GM19463 (cell line): Measurements from ENCODE around the gene FAU.

Experiments
- ATAC-seq: cut with Tn5 transposase; IDR thresholded peaks from one replicate; pipeline ENCODE4 v1.9.1; 2021; ENCODE audit warnings: mild to moderate bottlenecking, moderate library complexity; ENCODE audit not compliant: unreplicated experiment

FAU gene

DNA sequence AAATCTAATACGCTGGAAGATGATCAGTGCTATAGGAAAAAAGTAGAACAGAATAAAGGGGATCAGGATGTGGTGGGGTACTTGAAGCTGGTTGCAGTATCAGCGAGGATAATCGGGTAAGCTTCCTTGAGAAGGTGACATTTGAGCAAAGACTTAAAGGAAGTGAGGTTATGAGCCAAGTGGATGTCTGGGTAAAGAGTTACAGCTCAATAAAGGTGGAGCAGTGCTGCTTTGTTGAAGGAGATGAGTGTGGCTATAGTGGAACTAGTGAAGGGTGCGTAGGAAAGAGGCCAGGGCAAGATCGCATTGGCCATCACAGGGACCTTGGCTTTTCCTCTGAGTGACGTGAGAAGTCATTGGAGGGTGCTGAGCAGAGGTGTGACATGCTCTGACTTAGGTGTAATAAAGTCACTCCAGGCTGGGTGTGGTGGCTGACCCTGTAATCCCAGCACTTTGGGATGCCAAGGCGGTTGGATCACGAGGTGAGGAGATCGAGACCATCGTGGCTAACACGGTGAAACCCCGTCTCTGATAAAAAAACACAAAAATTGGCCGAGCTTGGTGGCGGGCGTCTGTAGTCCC is 14.7 kb upstream of the FAU start:
- no peak for ATAC-seq

DNA sequence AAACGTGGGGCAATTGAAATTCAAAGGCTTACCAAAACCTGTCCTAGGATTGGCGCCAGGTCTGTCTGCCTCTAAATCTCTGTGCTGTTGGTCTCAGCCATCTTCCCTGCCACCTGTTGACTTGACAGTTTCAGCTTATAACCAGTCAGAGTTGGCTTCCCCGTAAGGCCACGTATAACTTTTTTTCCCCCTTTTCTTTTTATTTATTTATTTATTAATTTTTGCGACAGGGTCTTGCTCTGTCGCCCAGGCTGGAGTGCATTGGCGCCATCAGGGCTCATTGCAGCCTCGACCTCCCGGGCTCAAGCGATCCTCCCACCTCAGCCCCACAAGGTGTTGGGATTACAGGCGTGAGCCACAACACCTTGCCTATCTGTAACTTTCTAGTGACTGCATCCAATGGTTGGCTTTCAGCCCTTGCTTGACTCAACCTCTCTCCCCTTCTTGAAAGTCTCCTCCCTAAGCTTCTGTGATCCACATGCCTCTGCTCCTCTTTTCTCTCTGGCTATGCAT is 13.8 kb upstream of the FAU start:
- no peak for ATAC-seq

DNA sequence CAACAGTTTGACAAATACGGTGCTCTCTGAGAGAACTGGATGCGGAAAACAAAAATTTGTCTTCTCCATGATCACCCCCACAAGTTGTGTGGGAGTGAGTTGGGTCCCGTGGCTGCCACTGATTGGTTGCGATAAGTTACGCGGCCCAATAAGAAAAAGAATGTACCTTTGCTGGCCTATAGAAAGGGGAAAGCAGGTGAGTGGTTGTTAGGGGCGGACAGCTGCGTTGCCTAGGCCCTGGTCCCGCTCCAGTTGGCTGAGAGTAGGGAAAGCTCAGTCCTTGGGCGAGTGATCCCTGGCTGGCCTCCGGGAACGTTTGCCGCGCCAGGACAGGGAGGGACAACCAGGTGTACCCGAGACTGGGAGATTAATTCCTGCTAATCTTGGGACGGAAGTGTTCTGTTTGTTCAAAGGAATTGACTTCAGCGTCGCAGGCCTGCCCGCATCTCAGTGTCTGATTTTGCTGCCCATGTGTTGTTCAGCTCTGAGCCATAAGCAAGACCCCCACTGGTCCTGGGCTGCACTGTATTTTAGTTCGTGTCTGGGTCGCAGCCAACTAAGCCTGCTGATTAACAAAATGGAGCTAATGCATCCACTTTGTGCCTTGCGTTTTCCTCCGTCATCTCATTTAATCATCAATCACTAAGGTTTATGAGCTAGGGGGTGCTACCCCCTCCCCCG is 13.2 kb upstream of the FAU start:
- peak; percentile 61 for ATAC-seq

DNA sequence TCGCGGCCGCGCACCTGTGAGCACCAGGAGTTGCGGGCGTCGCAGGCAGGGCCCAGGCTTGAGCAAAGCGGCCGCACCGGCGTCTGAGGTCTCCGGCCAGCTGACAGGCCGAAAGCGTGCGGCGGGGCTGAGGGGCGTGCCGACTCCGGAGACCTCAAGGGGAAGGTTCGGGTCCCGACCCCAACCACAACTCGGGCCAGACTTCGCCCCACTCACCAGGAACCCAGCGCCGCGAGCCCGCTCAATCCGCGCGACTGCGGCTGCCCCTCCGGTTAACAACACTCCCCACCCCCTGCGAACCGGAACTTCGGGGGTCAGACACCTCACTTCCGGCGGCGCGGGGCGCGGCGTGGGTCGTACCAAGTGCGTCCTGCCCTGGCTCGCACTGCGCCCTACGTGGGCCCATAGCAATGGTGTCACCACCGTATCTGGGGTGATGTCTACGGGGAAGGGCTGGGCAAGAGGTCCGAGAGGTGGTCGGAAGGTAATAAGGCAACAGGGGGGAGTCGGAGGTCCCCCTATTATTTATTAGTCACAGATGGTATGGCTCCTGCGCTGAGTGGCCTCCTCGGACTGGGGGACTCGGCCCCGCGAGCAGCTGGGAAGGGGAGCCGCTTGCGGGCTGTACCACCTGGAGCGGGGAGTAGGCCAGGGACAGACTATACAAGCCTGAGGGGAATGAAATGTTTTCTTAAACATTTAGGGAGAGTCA is 12.5 kb upstream of the FAU start, which contains the start of gene SYVN1:
Gene SYVN1 (minus strand): TSS at position 280 of the 712 bp plus-strand sequence. CDS start 918 bp downstream, outside the sequence.
- peak; percentile 55 for ATAC-seq

DNA sequence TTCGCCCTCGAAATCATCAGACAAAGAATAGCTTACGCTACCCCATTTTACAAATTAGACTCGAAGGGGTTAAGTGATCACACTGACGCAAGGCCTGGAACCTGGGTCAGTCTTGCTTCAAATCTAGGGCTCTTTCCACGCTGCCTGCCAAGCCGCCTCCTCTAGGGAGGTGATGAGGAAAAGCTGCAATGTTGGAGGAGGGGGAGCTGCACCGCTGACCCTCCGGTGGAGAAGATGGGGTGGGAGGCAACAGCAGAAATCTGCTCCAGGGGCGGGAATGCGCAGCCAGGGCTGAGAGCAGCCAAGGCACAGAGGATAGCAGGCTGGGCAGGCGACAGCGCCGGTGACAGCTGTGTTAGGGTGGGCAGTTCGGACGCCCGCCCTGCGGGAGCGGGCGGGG is 11.8 kb upstream of the FAU start:
- no peak for ATAC-seq

DNA sequence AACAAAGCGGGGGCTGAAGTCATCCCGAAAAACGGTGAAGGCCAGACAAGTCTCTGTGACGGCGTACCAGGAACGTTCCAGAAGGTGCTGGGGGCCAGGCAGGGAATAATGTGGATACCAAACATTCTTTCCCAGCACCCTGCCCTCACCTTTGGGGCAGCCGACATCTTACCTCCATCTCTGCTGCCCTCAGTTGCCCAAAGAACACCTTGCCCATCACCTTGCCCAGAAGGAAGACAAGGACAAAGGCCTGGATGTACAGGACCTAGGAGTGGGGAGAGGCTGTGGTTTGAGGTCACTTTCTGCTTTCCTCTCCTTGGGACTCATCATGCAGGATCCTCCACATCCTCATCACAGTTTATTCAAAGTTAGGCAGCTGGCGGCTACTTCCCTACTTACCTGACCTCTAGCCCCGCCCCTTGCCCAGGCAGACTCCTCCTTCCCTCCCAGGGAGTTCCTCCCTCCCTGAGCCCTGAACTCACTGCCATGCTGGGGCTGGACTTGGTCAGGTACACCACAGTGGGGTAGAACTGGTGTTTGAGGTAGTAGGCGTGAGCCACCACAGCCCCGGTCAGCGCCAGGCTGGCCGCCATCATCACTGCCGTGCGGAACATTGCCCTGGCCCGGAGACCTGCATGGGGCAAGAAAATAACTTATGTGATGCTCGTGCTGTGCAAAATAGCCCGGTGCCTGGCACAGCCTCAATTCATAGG is 11.2 kb upstream of the FAU start:
- ATAC-seq = no peak

DNA sequence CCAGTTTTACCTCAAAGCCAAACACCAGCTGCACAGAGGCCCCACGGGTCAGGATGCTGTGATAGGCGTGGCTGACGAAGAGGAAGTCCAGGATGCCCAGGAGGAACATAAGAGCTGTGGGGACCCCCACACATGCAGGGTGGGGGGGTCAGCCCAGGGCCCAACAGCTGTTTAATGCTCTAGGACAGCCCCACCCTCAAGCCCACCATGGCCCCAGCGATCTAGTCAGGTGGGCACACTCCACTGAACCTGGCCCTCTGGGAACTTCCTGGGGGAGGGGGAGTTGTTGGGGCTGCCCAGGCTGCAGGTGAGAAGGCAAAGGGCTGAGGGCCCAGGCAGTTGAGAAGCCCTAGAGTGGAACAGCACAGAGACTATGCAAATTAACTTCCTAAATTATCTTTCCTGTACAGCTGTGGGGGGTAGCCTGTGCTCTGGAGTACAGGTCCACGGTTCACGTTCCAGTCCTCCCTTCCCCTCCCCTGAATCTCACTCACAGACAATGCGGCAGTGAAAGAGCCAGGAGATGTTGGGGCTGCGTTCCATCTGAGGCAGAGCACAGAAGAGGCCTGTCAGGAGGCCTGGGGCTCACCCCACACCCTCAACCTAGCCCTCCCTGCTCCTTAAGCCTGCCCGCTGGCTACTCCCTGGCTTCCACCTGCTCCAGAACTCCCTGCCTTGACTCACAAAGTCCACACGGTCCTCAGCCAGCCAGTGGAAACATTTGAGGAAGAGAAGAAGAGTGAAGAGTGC is 10.5 kb upstream of the FAU start:
- peak; percentile 33 for ATAC-seq

DNA sequence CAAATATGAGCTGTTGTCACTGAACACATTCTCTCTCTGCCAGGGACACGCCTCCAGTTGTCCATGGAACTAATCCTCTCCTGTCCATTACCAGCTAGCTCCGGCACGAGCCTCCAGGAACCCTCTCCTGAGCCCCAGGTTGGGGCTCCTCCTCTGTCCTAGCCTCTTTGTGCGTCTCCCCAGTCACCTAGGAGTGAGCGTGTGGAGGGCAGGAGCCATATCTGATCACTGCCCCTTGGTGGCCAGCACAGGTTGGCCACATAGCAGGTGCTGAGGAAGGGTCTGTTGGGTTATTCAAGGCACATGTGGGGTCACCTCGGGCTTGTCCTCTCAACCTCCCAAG is 9.9 kb upstream of the FAU start:
- ATAC-seq = no peak

DNA sequence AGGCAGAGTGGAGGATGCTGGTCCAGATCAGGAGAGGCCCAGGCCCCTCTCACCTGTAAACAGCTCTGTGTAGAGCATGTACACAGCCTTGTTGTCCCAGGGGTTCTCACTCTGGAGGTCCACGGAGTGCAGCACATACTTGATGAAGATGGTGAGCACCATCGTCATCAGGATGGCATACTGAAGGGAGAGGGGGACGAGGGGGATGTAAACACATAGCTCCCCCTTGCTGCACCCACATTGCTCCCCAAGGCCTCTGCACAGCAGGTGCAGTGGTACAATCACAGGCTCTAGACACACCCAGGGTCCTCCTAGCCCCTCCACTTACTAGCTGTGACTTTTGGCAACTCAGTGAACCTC is 9.5 kb upstream of the FAU start:
- no peak for ATAC-seq

DNA sequence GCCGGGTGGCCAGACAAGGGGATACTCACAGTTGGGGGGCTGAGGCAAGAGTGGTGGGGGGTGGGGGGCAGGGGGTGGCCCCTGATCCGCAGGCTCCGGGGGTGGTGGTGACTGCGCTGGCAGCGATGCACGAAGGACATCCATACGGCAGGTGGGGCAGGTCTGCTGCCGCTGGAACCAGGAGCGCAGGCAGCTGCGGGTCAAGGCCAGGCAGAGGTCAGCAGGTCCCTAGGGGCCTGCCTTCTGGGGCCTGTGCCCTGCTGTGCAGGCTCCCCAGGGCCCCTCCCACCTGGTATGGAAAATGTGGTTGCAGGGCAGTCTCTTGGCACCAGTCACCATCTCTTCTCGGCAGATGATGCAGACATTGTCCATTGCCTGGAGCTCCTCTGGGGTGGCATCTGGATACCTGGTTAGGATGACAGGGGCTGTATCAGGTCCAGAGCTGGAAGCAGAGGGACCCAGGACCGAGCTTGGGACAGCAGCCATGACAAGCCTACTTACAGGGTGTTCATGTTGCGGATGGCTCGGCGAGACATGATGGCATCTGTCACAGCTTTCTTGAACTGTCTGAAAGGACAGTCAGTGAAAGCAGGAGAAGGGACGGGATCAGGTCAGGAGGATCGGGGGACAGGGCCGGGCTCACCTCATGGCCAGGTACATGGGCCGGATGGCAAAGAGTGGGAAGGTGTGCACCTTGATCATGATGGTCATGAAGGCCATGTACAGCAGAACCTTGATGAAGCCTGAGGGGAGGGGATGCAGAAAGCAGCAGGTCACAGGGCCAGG is 8.9 kb upstream of the FAU start:
- ATAC-seq = no peak

DNA sequence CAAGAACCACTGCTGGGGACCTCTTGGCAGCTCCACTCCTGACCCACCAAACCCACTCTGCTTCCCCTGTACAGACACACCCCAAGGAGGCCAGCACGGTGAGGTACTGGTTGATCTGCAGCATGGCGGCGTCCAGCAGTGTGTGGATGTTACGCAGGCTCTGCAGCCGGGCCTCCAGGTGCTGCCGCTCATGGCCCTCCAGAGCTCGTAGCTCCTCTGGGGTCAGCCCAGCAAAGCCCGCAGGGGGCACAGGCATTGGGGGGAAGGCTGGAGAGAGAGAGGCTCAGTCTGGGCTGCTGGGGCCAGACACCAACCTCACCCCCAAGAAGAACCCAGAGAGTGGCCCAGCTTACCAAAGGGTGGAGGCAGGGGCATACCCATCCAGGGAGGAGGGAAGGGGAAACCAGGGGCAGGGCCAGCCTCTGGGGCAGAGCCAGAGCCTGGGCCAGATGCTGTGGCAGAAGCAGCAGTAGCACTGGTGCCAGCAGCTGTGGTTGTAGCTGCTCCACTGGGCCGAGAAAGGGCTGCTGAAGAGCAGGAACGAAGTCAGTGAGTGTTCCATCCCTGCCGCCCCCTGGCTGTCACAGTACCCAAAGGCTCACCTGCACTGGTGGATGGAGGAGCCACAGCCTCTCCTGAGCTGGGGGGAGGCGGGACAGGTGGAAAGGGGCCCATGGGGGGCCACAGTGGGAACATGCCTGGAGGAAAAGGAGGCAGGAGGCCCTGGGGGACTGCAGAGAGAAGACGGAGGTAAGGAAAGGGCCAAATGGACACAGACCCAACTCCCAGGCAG is 7.9 kb upstream of the FAU start:
- ATAC-seq = no peak

DNA sequence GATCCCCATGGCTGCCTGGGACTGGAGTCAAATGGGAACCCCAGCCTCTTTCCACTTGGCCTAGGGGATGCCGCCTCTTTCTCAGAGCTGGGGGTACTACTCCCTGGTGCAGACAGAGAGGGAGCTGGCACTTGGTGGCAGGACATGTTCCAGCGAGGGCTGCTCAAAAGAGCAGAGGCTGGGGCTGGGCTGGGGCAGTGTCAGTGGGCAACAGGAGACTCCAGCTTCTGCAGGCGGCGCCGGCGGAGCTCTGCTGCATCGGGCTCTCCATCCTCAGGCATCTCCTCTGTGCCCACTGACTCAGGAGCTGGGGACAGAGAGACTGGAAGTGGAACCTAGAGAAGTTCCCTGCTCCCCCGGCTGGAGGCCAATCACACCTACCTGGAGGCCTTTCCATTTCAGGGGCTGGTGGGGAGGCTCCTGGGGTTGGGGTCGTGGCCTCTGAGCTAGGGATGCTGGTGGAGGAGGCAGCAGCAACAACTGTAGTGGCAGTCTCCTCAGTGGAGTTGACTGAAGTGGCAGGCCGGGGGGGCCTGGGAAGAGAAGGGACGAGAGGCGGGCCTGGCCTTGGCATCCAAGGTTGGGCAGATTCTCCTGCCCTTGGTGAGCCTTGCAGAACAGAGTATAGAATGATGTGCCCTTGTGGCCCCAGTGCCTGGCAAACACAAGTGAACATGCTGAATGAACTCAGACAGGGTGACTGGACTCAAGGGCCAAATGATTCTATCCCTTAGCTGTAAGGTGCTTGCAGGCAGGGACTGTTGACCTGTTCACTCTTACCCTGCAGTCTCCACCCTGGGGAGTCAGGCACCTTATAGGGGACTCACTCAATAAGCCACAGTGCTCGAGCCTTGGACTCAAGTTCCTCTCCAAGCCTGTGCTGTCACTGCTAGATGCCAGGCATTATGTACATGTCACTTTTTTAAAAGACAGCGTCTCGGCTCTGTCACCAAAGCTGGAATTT is 6.5 kb upstream of the FAU start:
- no peak for ATAC-seq

DNA sequence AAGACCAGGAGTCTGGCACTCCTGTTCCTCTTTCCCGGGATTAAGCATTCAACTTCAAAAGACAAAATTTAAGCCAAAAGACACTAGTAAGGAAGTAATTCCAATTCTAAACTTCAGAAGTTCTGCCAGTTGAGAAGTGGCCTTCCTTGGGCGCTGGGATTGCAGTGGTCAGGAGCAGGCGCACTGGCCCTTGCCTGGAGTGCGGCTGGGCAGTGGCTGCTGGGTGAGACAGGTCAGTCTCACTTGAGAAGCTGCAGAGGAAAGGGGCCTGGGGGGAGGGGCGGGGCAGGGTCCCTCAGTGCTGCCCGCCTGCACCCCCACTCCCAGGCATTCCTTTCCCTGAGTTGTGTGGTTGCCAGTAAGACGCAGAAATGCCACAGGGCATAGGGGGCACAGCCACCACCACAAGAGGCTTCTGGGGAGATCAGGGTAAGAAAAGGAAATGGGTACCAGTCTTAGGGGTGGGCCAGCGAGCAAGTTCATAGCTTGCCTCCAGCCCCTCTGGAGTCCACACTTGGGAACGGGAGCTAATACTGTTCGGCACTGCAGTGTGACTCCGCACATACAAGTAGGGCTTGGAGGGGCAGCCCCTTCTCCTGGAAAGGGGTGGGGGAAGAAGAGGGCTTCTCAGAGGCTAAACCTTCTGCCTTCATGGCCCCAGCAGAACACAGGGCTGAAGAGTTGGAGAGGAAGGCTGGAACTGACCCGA is 5.7 kb upstream of the FAU start:
- ATAC-seq = no peak

DNA sequence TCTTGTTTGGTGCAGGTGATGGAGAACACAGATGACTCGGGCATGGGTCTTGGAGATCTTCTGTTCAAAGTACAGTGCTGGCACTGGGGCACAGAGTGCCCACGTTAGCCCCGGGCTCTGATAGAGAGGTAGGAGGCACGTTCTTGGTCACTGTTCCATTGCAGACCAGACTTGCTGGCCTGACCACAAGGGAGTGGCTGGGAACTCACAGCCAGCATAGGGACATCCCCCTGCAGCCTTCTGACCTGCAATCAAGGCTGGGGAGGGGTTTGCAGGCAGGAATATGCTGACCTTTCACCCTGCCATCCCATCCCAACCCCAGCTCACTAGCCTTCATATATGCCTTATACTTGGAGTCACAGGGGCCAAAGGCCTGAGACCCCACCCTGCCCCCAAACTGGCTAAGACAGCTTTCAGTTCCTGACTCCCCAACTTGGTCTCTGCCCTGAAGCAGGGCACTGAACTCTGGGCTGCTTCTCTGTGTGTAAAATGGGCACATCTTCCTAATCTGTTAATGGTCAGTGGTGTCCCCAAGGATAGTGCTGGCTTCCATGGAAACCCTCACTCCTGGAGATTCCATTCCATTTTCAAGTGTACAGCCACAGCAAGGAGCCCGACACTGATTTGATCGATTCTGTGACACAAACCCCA is 4.8 kb upstream of the FAU start:
- ATAC-seq = no peak

DNA sequence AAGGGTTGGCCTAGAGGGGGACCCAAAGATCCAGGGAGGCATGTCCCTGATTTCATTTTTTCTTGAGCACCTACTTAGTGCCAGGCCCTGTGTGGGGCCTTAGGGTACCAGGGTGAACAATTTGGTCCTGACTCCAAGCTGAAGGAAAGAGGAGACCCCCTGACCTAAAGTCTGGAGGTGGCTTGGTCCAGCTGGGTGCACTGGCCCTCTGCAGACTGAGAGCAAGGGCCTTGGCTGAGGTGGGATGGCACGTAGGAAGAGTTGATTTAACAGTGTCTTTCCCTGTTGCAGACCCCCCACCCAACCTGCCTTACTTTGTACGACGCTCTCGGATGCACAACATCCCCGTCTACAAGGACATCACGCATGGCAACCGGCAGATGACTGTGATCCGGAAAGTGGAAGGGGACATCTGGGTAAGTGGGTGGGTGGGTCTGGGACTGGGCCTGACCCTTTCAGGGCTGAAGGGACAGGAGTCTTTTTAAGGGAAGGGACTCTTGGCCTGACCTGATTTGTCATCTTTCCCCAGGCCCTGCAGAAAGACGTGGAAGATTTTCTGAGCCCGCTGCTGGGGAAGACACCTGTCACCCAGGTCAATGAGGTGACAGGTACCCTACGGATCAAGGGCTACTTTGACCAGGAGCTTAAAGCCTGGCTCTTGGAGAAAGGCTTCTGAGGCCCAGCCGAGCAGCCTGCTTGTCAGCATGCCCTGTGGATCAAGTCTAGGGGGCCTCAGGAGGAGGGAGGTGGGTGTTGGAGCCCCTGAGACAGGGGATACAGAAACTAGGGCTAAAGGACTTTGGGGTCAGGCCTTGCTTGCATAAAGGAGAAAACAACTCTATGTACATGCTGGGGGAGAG is 3.5 kb upstream of the FAU start:
- no peak for ATAC-seq
